Stomach (tissue), 9 donors: ENCODE results near the gene C1GALT1C1. TPM values are rescaled to one million over a fixed set of nuclear protein-coding genes. Genes with fewer than 3 reads are reported as not detected.
"Not testable (repeated sequence)": the region's sequence is repeated elsewhere in the genome, so short reads cannot be mapped to it uniquely, and the experiment has no call there.

Experiments
- DNase-seq, 2 donors: peaks; one replicate each; pipeline versions ENCODE4 v3.0.0 to v3.0.0-alpha.2; 2013 to 2019
- H3K27ac ChIP-seq, 5 donors: fragments of 200-600 bp in 4 of 5; sonication (generic) in 4 of 5; one replicate each; pipeline ENCODE4 v1.5.1; 2013 to 2019; ENCODE audit warnings: mild to moderate bottlenecking in 1 of 5, moderate library complexity in 1 of 5
- H3K27me3 ChIP-seq, 3 donors: fragments of 200-600 bp; sonication (generic); one replicate each; pipeline ENCODE4 v1.5.1; 2017 to 2019; ENCODE audit warnings: mixed run types in 1 of 3
- H3K36me3 ChIP-seq, 4 donors: fragments of 200-600 bp; sonication (generic); 1 replicate in 3 of 4; 2 replicates in 1 of 4; pipeline ENCODE4 v1.5.1; 2016 to 2019
- H3K4me1 ChIP-seq, 4 donors: fragments of 200-600 bp; sonication (generic); one replicate each; pipeline ENCODE4 v1.5.1; 2016 to 2019
- H3K4me3 ChIP-seq, 4 donors: fragments of 200-600 bp; sonication (generic) in 3 of 4; one replicate each; pipeline ENCODE4 v1.5.1; 2016 to 2019; ENCODE audit warnings: mild to moderate bottlenecking in 1 of 4
- H3K9me3 ChIP-seq, 4 donors: fragments of 200-600 bp; sonication (generic); one replicate each; pipeline ENCODE4 v1.5.1; 2016 to 2019
- CTCF ChIP-seq, 7 experiments: fragments of 450-650 bp in 4 of 7; fragments of 200-600 bp in 3 of 7; sonication (generic) in 3 of 7; IDR thresholded peaks; one replicate each; pipeline ENCODE4 v1.5.1; 2016 to 2019; ENCODE audit warnings: antibody characterized with exemption in 7 of 7, control low read depth in 2 of 7, mild to moderate bottlenecking in 1 of 7
- EP300 ChIP-seq: sonication (generic); formaldehyde crosslinking; IDR thresholded peaks from one replicate; pipeline ENCODE4 v1.6.1; 2017; ENCODE audit warnings: antibody characterized with exemption
- POLR2A ChIP-seq, 4 donors: fragments of 450-650 bp; IDR thresholded peaks; one replicate each; pipeline ENCODE4 v1.6.1; 2016; ENCODE audit warnings: antibody characterized with exemption in 4 of 4, control low read depth in 2 of 4, mild to moderate bottlenecking in 1 of 4, moderate library complexity in 1 of 4
- POLR2AphosphoS5 ChIP-seq, 3 donors: sonication (generic); formaldehyde crosslinking; IDR thresholded peaks; one replicate each; pipeline ENCODE4 v1.6.1; 2016; ENCODE audit warnings: antibody characterized with exemption in 3 of 3
- WGBS, 5 donors: extraction: QIAGEN DNeasy Blood & Tissue Kit in 3 of 5; methylation state at CpG; one replicate each; pipeline versions ENCODE4 v1.1.5 to v1.1.7; 2013 to 2018; 5-methylcytosine and 5-hydroxymethylcytosine counted together
- intact Hi-C: fragments of 100-400 bp; cut with DNase I; formaldehyde crosslinking; loops from one replicate; pipeline ENCODE4 v1.15.1; 2023; ENCODE audit warnings: low total_unique reads
- polyA plus RNA-seq, 3 donors: library from polyadenylated mRNA; stranded (reverse); fragments of 200-250 nt; gene quantifications; one replicate each; pipeline ENCODE4 v1.2.3, GENCODE V29; 2013
- total RNA-seq, 5 donors: library from RNA; depleted of rRNA; stranded (reverse); fragments of >200 nt; gene quantifications; one replicate each; pipeline versions ENCODE4 v1.1.0 to v1.2.3, GENCODE V29; 2014 to 2016
- donor health status: healthy with polysubstance abuse.
- donor health status: Bipolar disorder and iron deficiency.
- donor health status: healthy.

C1GALT1C1 gene
- total and polyA plus RNA-seq, 8 donors, result 2.7 to 39.3 (median 10.7) TPM; not detected in 1

- intact Hi-C loops, result no loop called here
- H3K36me3 ChIP-seq, result no peaks in the 10 kb centered on the region
- WGBS, 5 donors, result 41 to 71% (median 59%) methylated on average over 5 of the region's 5 CpGs
- no peaks in the 10 kb centered on the region for H3K4me1 ChIP-seq
- no peak overlapping the region for H3K27ac ChIP-seq
- no peaks in the 10 kb centered on the region for H3K27me3 ChIP-seq
- no peak overlapping the region for H3K4me3 ChIP-seq
- H3K9me3 ChIP-seq, result no peaks in the 10 kb centered on the region
- DNase-seq, result no peak
- TF ChIP-seq EP300 (no peak), POLR2AphosphoS5 (IDR thresholded peaks at IDR 0.05) (no peak), CTCF (IDR thresholded peaks at IDR 0.05) (no peak), POLR2A (IDR thresholded peaks at IDR 0.05) (no peak)
Observed at GRCh38 chrX:120662662-120663061, 32.8 kb upstream of the C1GALT1C1 start.

- intact Hi-C loops, result no loop called here
- Histone ChIP-seq H3K4me1 (no peaks in the 10 kb centered on the region), H3K9me3 (no peaks in the 10 kb centered on the region), H3K27me3 (no peaks in the 10 kb centered on the region), H3K27ac (no peak overlapping the region), H3K36me3 (no peaks in the 10 kb centered on the region), H3K4me3 (no peak overlapping the region)
- TF ChIP-seq POLR2A (IDR thresholded peaks at IDR 0.05) (no peak), EP300 (no peak), POLR2AphosphoS5 (IDR thresholded peaks at IDR 0.05) (no peak), CTCF (IDR thresholded peaks at IDR 0.05) (no peak)
- DNase-seq, result no peak
- WGBS, 5 donors, result 42 to 67% (median 50%) methylated on average over 6 of the region's 6 CpGs
Observed at GRCh38 chrX:120660637-120661036, 30.8 kb upstream of the C1GALT1C1 start.

GRCh38 chrX:120653000-120653399 is 23.1 kb upstream of the C1GALT1C1 start:
- TF ChIP-seq CTCF (IDR thresholded peaks at IDR 0.05) (no peak), EP300 (no peak), POLR2A (IDR thresholded peaks at IDR 0.05) (no peak), POLR2AphosphoS5 (IDR thresholded peaks at IDR 0.05) (no peak)
- H3K4me3 ChIP-seq, result no peak overlapping the region
- DNase-seq, result no peak
- 20 to 50% (median 28%) methylated on average over 3 of the region's 3 CpGs for WGBS, 5 donors
- H3K36me3 ChIP-seq, result no peaks in the 10 kb centered on the region
- no peak overlapping the region for H3K27ac ChIP-seq
- no peaks in the 10 kb centered on the region for H3K27me3 ChIP-seq
- no peaks in the 10 kb centered on the region for H3K9me3 ChIP-seq
- intact Hi-C loops, result no loop called here
- H3K4me1 ChIP-seq, result no peaks in the 10 kb centered on the region

GRCh38 chrX:120652256-120652655 is 22.4 kb upstream of the C1GALT1C1 start:
- H3K4me1 ChIP-seq, H3K9me3 ChIP-seq, H3K27me3 ChIP-seq, H3K36me3 ChIP-seq, DNase-seq, intact Hi-C loops, H3K27ac ChIP-seq, H3K4me3 ChIP-seq: not testable (repeated sequence)
- 84 to 100% (median 100%) methylated on average over 1 of the region's 1 CpG for WGBS, 5 donors

- DNase-seq, result no peak
- no peak overlapping the region for H3K4me3 ChIP-seq
- H3K9me3 ChIP-seq, result no peaks in the 10 kb centered on the region
- intact Hi-C loops, result no loop called here
- H3K27me3 ChIP-seq, result no peaks in the 10 kb centered on the region
- TF ChIP-seq POLR2A (IDR thresholded peaks at IDR 0.05) (no peak), CTCF (IDR thresholded peaks at IDR 0.05) (no peak), EP300 (no peak), POLR2AphosphoS5 (IDR thresholded peaks at IDR 0.05) (no peak)
- no peaks in the 10 kb centered on the region for H3K36me3 ChIP-seq
- WGBS, 5 donors, result 64 to 76% (median 75%) methylated on average over 4 of the region's 4 CpGs
- H3K27ac ChIP-seq, result no peak overlapping the region
- H3K4me1 ChIP-seq, result no peaks in the 10 kb centered on the region
Observed at GRCh38 chrX:120647127-120647526, 17.3 kb upstream of the C1GALT1C1 start.
